AG09309 (cell line): ENCODE measurements around the gene TYW1.
"Not testable (repeated sequence)": the region's sequence is repeated elsewhere in the genome, so short reads cannot be mapped to it uniquely, and the experiment has no call there.

Source experiments
- DNase-seq: peaks from one replicate; pipeline ENCODE4 v3.0.0-alpha.2; 2010; ENCODE audit warnings: low read depth
- H3K4me3 ChIP-seq: 2 replicates; pipeline ENCODE4 v1.5.1; 2011; ENCODE audit warnings: mild to moderate bottlenecking, low read depth, low read length, moderate library complexity; ENCODE audit not compliant: control insufficient read depth
- CTCF ChIP-seq: IDR thresholded peaks from 2 replicates; pipeline ENCODE4 v1.5.1; 2011; ENCODE audit warnings: mild to moderate bottlenecking, low read depth, low read length, inconsistent platforms; ENCODE audit not compliant: insufficient read depth, control insufficient read depth; ENCODE audit errors: missing control alignments

TYW1 gene

GRCh38 chr7:67022511-67022910 is 25.9 kb downstream of the TYW1 start:
- DNase-seq, result no peak
- TF ChIP-seq CTCF, result no peak
- no peak overlapping the region for H3K4me3 ChIP-seq

GRCh38 chr7:67025459-67025858 is 28.8 kb downstream of the TYW1 start:
- not testable (repeated sequence) for H3K4me3 ChIP-seq, DNase-seq

- not testable (repeated sequence) for DNase-seq, H3K4me3 ChIP-seq
These were observed 35.1 kb downstream of the TYW1 start for GRCh38 chr7:67031685-67032084.

GRCh38 chr7:67033251-67033650 is 36.6 kb downstream of the TYW1 start:
- TF ChIP-seq CTCF, result no peak
- H3K4me3 ChIP-seq, result no peak overlapping the region

GRCh38 chr7:67036432-67037395 is 40.1 kb downstream of the TYW1 start:
- H3K4me3 ChIP-seq, DNase-seq: not testable (repeated sequence)

More at GRCh38 chr7:67033251-67033650, 36.6 kb downstream of the TYW1 start:
- no peak for DNase-seq

GRCh38 chr7:67040832-67041231 is 44.2 kb downstream of the TYW1 start:
- DNase-seq, H3K4me3 ChIP-seq: not testable (repeated sequence)
- TF ChIP-seq CTCF, result peak; percentile 17

- H3K4me3 ChIP-seq, result not testable (repeated sequence)
- peak; percentile 37 for DNase-seq
These were observed 46.3 kb downstream of the TYW1 start for GRCh38 chr7:67042781-67043558.

GRCh38 chr7:67043559-67043930 is 46.9 kb downstream of the TYW1 start:
- not testable (repeated sequence) for H3K4me3 ChIP-seq, DNase-seq

- no peak overlapping the region for H3K4me3 ChIP-seq
- no peak for TF ChIP-seq CTCF
These were observed 48.9 kb downstream of the TYW1 start for GRCh38 chr7:67045496-67045995.

GRCh38 chr7:67046819-67047218 is 50.2 kb downstream of the TYW1 start:
- H3K4me3 ChIP-seq, DNase-seq: not testable (repeated sequence)

More at GRCh38 chr7:67045496-67045995, 48.9 kb downstream of the TYW1 start:
- DNase-seq, result no peak

GRCh38 chr7:67049908-67050307 is 53.3 kb downstream of the TYW1 start:
- not testable (repeated sequence) for H3K4me3 ChIP-seq, DNase-seq

- DNase-seq, H3K4me3 ChIP-seq: not testable (repeated sequence)
These were observed 55.5 kb downstream of the TYW1 start for GRCh38 chr7:67052161-67052560.
